Thyroid gland (tissue), 4 donors: ENCODE measurements around the gene RARA.

Experiments
- POLR2A ChIP-seq, 2 donors: fragments of 450-650 bp; IDR thresholded peaks; one replicate each; pipeline ENCODE4 v1.6.1; 2017; ENCODE audit warnings: antibody characterized with exemption in 2 of 2, mild to moderate bottlenecking in 2 of 2, moderate library complexity in 1 of 2
- TF ChIP-seq, protein P1 (sequence below), 6 experiments: fragments of 200-600 bp in 3 of 6; fragments of 450-650 bp in 3 of 6; sonication (generic) in 3 of 6; IDR thresholded peaks; one replicate each; pipeline ENCODE4 v1.5.1; 2016 to 2019; ENCODE audit warnings: antibody characterized with exemption in 6 of 6, mild to moderate bottlenecking in 2 of 6, inconsistent platforms in 1 of 6, moderate library complexity in 1 of 6

DNA sequence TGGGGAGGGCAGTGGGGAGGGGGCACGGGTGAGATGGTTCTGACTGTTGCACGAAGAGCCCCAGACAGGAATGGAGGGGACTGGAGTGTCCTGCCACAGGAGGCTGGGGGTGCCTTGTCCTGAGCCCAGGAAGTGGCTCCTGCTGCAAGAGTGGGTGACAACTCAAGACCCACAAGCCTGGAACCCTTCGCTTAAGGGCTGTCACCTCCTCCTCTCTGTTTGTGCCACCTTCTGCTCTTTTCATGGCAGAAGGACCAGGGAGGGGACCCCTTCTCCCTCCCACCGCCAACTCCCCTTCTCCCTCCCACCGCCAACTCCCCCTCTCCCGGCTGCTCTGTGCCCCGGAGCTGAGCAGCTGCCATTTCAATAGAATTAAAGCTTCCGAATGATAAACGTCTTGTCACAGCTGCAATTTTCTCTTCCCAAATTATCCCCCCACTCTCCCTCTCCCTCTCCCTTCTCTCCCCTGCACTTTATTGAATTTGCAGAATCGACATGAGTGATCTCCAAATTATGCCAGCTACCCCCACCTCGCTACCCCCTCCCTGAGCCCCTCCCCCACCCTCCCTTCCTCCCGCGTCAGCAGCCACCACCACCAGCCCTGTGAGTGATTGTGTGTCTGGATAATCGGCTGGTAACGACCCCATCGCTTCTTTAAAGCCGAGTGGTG lies 41.8 kb downstream of the RARA start:
- TF ChIP-seq, protein P1, sequence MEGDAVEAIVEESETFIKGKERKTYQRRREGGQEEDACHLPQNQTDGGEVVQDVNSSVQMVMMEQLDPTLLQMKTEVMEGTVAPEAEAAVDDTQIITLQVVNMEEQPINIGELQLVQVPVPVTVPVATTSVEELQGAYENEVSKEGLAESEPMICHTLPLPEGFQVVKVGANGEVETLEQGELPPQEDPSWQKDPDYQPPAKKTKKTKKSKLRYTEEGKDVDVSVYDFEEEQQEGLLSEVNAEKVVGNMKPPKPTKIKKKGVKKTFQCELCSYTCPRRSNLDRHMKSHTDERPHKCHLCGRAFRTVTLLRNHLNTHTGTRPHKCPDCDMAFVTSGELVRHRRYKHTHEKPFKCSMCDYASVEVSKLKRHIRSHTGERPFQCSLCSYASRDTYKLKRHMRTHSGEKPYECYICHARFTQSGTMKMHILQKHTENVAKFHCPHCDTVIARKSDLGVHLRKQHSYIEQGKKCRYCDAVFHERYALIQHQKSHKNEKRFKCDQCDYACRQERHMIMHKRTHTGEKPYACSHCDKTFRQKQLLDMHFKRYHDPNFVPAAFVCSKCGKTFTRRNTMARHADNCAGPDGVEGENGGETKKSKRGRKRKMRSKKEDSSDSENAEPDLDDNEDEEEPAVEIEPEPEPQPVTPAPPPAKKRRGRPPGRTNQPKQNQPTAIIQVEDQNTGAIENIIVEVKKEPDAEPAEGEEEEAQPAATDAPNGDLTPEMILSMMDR (IDR thresholded peaks at IDR 0.05): no peak
- no peak for TF ChIP-seq POLR2A (IDR thresholded peaks at IDR 0.05)
